Smooth muscle cell of bladder (primary cell): ENCODE measurements around the gene ZNF598. TPM values are rescaled to one million over a fixed set of nuclear protein-coding genes. Genes with fewer than 3 reads are reported as not detected.

Experiments used
- total RNA-seq: library from RNA; depleted of rRNA; stranded (reverse); fragments of >200 nt; gene quantifications from 2 replicates; pipeline ENCODE4 v1.2.3, GENCODE V29; 2014

Gene ZNF598
- 11.4 and 11.8 TPM in 2 replicates for total RNA-seq

DNA sequence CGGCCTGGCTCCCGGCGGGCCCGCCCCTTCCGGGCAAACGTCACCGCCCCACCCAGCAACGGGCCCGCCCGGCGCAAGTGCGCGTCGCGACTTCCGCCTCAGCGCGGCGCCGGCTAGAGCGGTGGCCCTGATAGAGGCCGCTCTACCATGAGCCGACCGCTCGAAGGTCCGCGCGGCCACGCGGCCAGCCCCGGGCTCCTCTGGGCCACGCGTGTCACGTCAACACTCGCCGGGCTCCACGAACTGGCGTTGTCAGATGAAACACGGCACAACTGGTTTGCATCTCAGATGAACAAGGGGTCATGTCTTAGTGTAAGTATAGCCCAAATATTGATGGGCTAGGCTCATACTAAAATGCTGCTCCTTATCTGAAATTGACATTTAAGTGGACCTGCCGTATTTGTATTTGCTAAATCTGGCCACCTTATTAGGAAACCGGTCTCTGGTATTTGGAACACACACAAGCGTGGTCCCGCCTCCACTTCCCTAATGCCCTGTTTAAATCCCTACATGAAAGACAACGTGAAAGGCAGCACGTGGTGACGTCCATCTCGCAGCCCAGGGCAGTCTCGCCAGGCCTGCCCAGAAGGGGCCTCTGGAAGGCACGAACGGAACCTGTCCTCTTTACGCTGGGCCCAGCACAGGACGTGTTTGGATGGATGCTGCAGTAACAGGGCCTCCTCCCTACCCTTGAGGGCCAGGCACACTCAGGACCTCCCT, at the start of gene ZNF598:
ZNF598 (minus strand) TSS at position 31 of the 720 bp plus-strand sequence.

DNA sequence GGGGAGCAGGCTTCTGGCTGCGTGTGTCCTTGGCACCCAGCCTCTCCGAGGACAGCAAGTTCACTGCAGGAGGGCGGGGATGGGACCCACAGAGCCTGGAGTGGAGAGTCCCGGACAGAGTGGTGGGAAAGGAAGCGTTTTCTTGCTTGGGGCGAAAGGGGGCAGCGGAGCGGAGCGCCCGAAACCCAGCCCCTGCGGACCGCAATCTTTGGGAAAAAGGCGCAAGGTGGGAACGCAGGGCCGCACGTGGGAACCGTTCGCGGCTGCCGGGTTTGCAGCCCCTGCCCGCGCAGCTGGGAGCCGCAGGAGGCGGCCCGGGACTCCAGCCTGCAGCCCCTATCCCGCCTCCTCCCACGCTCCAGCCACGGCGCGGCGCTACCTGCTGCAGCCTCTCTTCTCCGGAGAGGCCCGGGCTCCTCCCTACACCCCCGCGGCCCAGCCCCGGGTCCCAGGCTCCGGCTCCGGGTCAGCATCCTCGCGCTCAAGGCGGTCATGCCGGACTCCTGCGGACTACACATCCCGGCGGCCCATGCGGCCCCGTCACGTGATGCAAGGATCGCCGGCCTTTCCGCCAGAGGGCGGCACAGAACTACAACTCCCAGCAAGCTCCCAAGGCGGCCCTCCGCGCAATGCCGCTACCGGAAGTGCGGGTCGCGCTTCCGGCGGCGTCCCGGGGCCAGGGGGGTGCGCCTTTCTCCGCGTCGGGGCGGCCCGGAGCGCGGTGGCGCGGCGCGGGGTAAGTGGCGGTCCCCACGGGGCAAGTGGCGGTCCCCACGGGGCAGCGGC, 37.9 kb upstream of the ZNF598 start, which contains the start of the genes NTHL1 and TSC2:
NTHL1 (minus strand) TSS at position 505 of the 786 bp plus-strand sequence; CDS start at position 494, 11 bp downstream.
TSC2 (plus strand) TSS at position 656 of the 786 bp plus-strand sequence. CDS start 631 bp downstream, outside the sequence.

DNA sequence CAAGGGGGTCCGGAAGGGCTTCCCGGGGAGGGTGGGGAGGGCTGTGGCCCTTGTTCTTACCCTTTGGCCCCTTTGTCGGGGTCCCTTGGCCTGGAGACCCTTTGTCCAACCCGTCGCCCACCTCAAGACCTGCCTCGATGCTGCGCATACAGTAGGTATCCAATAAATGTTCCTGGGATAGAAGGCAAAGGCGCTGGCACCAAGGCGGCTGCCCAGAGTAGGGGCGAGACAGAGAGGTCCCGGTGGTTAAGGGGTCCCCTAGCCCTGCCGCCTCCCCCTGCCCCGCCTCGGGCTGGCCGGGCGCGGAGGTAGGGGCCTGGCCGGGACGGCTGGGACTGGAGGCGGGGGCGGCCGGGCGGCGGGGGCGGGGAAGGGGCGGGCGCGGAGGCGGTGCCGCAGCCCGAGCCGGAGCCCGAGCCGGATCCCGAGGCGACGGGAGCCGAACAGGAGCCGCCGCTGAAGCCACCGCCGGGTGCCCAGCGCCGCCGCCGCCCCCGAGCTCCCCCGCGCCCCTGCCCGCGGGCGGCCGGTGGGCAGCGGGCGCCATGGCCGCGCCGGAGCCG, 16.9 kb upstream of the ZNF598 start, which contains the start of gene NHERF2:
NHERF2 (plus strand) TSS at position 442 of the 563 bp plus-strand sequence; CDS start at position 546, 104 bp downstream.

GRCh38 chr16:2019518-2019920, 9.9 kb upstream of the ZNF598 start, which contains the start of gene NPW:
Gene NPW, plus strand, starts transcription at chr16:2019785.

GRCh38 chr16:1989209-1990100, 20.2 kb downstream of the ZNF598 start, which contains the start of gene SYNGR3:
Gene SYNGR3, plus strand, starts transcription at chr16:1989970. Its CDS starts 133 bp downstream, at chr16:1990103.

DNA sequence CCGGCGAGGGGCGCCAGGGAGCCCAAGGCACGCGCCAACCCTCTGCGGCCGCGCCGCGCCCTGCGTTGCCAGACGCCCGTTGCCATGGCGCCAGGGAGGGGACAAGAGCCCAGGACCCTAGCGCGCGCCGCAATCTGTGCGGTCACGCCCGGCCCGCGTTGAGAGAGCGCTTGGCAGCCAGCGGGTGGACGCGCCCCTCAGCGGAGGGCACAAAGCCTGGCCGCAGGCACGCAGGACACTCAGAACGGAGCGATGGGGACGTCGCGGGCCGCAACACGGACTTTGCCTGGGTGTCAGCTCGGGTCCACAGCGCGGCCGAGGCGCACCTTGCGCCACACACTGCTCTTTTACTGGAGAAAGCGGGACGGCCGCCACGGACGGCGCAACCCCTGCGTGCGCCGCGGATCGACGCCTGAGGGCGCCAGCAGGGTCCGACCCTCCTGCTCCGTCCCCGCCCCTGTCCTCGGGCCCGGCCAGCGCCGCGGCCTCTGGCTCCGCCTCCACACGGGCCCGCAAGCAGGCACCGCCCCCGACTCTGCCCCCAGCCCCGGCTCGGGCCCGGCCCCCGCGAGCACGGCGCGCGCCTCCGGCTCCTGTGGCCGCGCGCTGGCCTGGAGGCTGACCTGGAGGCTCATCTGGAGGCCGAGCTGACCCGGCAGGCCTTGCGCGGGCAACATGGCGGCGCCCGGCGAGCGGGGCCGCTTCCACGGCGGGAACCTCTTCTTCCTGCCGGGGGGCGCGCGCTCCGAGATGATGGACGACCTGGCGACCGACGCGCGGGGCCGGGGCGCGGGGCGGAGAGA, 25.9 kb downstream of the ZNF598 start, which contains the start of gene GFER:
GFER (plus strand) TSS at position 650 of the 803 bp plus-strand sequence; CDS start at position 676, 26 bp downstream.

GRCh38 chr16:1981398-1981836, 28.2 kb downstream of the ZNF598 start, which contains the start of gene NOXO1:
Gene NOXO1, minus strand, starts transcription at chr16:1981469. Its CDS starts 290 bp downstream, at chr16:1981179.

DNA sequence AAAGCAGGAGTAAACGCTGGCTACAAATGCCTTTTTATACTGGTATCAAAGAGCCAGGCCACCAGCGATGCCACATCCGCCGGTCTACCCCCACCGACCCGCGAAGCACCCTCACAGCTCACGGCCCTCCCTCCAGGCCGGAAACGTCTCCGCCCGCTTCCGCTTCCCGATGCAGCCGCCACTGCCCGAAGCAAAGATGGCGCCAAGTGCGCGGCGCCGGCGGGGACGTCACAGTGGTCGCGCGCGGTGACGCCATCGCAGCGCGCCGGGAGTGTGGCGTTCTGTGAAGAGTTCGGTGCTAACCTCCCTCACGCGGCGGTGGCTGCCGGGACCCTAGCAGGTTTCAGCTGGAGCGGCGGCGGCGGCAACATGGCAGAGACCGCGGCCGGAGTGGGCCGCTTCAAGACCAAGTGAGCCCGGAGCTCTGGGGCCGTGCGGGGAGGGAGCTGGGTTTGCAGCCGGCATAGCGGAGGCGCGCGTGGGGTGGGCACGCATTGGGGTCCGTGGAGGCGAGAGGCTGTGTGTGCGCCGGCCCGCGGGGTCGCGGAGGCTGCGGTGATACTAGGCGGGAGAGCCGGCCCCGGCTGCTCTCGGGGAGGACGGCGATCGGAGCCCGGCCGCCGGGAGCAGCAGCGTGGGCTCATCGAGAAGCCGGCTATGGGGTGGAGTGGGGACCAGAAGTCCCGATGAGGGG, 37.7 kb downstream of the ZNF598 start, which contains the start of gene TBL3:
TBL3 (plus strand) TSS at position 258 of the 694 bp plus-strand sequence; CDS start at position 370, 112 bp downstream.

GRCh38 chr16:1966460-1966859, 43.2 kb downstream of the ZNF598 start, which contains the start of gene RNF151:
Gene RNF151, plus strand, starts transcription at chr16:1966856. Its CDS starts 26 bp downstream, at chr16:1966882.

GRCh38 chr16:1964506-1965395, 44.9 kb downstream of the ZNF598 start, which contains the start of gene RPS2:
Gene RPS2, minus strand, starts transcription at chr16:1964826. Its CDS starts 201 bp downstream, at chr16:1964625.

DNA sequence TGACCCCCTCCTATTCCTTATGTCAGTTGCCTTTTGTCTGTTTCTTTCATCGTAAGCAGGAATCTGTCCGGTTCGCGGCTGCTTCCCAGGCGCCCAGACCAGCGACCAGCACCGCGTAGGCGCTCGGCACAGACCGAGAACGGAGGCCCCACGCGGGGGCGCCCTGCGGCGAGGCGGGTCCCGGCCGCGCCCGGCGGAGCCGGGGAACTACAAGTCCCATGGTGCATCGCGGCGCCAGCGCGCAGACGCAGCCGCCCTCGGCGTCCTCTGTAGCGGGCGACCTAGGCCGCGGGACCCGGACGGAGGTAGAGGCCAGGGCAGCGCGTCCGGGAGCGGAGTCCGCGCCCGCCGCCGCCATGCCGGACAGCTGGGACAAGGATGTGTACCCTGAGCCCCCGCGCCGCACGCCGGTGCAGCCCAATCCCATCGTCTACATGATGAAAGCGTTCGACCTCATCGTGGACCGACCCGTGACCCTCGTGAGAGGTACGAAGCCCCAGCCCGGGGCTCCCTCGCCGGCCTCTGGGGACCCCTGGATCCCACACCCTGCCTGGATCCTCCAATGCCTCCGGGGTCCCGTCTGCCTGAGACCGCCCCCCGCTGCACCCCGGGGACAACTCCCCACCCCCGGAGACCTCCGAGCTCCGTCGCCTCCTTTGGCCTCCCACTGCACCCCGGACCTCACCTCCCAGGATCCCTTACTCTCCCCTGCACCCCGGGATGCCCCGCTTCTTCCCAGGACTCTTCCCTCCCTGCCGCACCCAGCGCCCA, 50.2 kb downstream of the ZNF598 start, which contains the start of gene NDUFB10:
NDUFB10 (plus strand) TSS at position 270 of the 771 bp plus-strand sequence; CDS start at position 357, 87 bp downstream.

Other genes starting within 250 kb of the ZNF598 start
- gene NME3, start 238.3 kb downstream of the ZNF598 start, total RNA-seq = 48.9 and 58.7 TPM in 2 replicates
- 6.4 and 10.8 TPM in 2 replicates for gene EME2, start 237.0 kb downstream of the ZNF598 start, total RNA-seq
- 74.0 and 77.1 TPM in 2 replicates for gene MRPS34, start 236.7 kb downstream of the ZNF598 start, total RNA-seq
- gene SPSB3, start 227.2 kb downstream of the ZNF598 start, total RNA-seq = 22.3 and 28.1 TPM in 2 replicates
- gene NUBP2, start 226.9 kb downstream of the ZNF598 start, total RNA-seq = 49.5 and 49.8 TPM in 2 replicates
- gene IGFALS, start 216.1 kb downstream of the ZNF598 start, total RNA-seq = under 0.01 and 0.09 TPM in 2 replicates
- gene HAGH, start 183.0 kb downstream of the ZNF598 start, total RNA-seq = 35.1 and 58.0 TPM in 2 replicates
- gene FAHD1, start 182.6 kb downstream of the ZNF598 start, total RNA-seq = 44.4 and 101 TPM in 2 replicates
- gene MEIOB, start 137.7 kb downstream of the ZNF598 start, total RNA-seq = 0.28 TPM in 1 of 2 replicates, not detected in the other
- not detected in 2 replicates for gene HS3ST6, start 91.4 kb downstream of the ZNF598 start, total RNA-seq
- 7.4 and 9.5 TPM in 2 replicates for gene MSRB1, start 66.6 kb downstream of the ZNF598 start, total RNA-seq
- gene RPL3L, start 55.1 kb downstream of the ZNF598 start, total RNA-seq = not detected in 2 replicates
- gene NDUFB10, start 50.3 kb downstream of the ZNF598 start, total RNA-seq = 194 and 232 TPM in 2 replicates
- gene RPS2, start 45.0 kb downstream of the ZNF598 start, total RNA-seq = 3,442 and 3,638 TPM in 2 replicates
- not detected in 2 replicates for gene RNF151, start 43.0 kb downstream of the ZNF598 start, total RNA-seq
- gene TBL3, start 37.8 kb downstream of the ZNF598 start, total RNA-seq = 27.9 and 34.6 TPM in 2 replicates
- gene NOXO1, start 28.4 kb downstream of the ZNF598 start, total RNA-seq = 0.14 TPM in 1 of 2 replicates, not detected in the other
- gene GFER, start 25.6 kb downstream of the ZNF598 start, total RNA-seq = 10.1 and 11.5 TPM in 2 replicates
- 2.4 and 3.3 TPM in 2 replicates for gene SYNGR3, start 19.9 kb downstream of the ZNF598 start, total RNA-seq
- 0.18 and 0.43 TPM in 2 replicates for gene NPW, start 10.0 kb upstream of the ZNF598 start, total RNA-seq
- 27.0 and 28.1 TPM in 2 replicates for gene NHERF2, start 17.1 kb upstream of the ZNF598 start, total RNA-seq
- 33.8 and 40.0 TPM in 2 replicates for gene NTHL1, start 38.0 kb upstream of the ZNF598 start, total RNA-seq
- gene TSC2, start 38.2 kb upstream of the ZNF598 start, total RNA-seq = 37.8 and 59.7 TPM in 2 replicates
- 91.0 and 116 TPM in 2 replicates for gene PKD1, start 126.1 kb upstream of the ZNF598 start, total RNA-seq
- 0.71 and 1.6 TPM in 2 replicates for gene RAB26, start 138.8 kb upstream of the ZNF598 start, total RNA-seq
- 48.1 and 52.7 TPM in 2 replicates for gene TRAF7, start 146.0 kb upstream of the ZNF598 start, total RNA-seq
- gene CASKIN1, start 186.8 kb upstream of the ZNF598 start, total RNA-seq = 0.14 and 0.37 TPM in 2 replicates
- gene MLST8, start 195.6 kb upstream of the ZNF598 start, total RNA-seq = 10.7 and 17.5 TPM in 2 replicates
- 1.00 and 1.8 TPM in 2 replicates for gene BRICD5, start 201.0 kb upstream of the ZNF598 start, total RNA-seq
- 5.3 and 7.8 TPM in 2 replicates for gene PGP, start 205.0 kb upstream of the ZNF598 start, total RNA-seq
- gene E4F1, start 213.8 kb upstream of the ZNF598 start, total RNA-seq = 24.0 and 28.8 TPM in 2 replicates
- gene DNASE1L2, start 226.6 kb upstream of the ZNF598 start, total RNA-seq = 0.43 and 0.65 TPM in 2 replicates
- 24.9 and 33.8 TPM in 2 replicates for gene ECI1, start 241.8 kb upstream of the ZNF598 start, total RNA-seq